Smooth muscle cell (in vitro differentiated cells): ENCODE results near the gene TMF1. TPM values are rescaled to one million over a fixed set of nuclear protein-coding genes. Genes with fewer than 3 reads are reported as not detected.

ENCODE experiments used
- DNase-seq: peaks from one replicate; lab custom pipeline; 2025; ENCODE audit not compliant: unreplicated experiment; lab: John Stamatoyannopoulos, UW
- H2AFZ ChIP-seq: fragments of 200-600 bp; sonication (generic); 2 replicates; pipeline ENCODE4 v1.6.0; 2016; ENCODE audit warnings: antibody characterized with exemption, low read depth, mild to moderate bottlenecking
- H3F3A ChIP-seq: fragments of 200-600 bp; sonication (generic); 2 replicates; pipeline ENCODE4 v1.6.0; 2017; ENCODE audit warnings: antibody characterized with exemption, low read depth
- H3K27ac ChIP-seq: fragments of 200-600 bp; sonication (generic); 2 replicates; pipeline ENCODE4 v1.5.1; 2016; ENCODE audit warnings: low read depth, mild to moderate bottlenecking
- H3K27me3 ChIP-seq: fragments of 200-600 bp; sonication (generic); 2 replicates; pipeline ENCODE4 v1.6.1; 2016; ENCODE audit warnings: low read depth, mild to moderate bottlenecking
- H3K36me3 ChIP-seq: fragments of 200-600 bp; sonication (generic); 2 replicates; pipeline ENCODE4 v1.5.1; 2016; ENCODE audit warnings: low read depth
- H3K4me1 ChIP-seq: fragments of 200-600 bp; sonication (generic); 2 replicates; pipeline ENCODE4 v1.5.1; 2016; ENCODE audit warnings: low read depth
- H3K4me2 ChIP-seq: fragments of 200-600 bp; sonication (generic); 2 replicates; pipeline ENCODE4 v1.6.0; 2016; ENCODE audit warnings: mild to moderate bottlenecking
- H3K4me3 ChIP-seq: fragments of 200-600 bp; sonication (generic); 2 replicates; pipeline ENCODE4 v1.5.1; 2016; ENCODE audit warnings: mild to moderate bottlenecking
- H3K79me2 ChIP-seq: fragments of 200-600 bp; sonication (generic); 2 replicates; pipeline ENCODE4 v1.6.0; 2016; ENCODE audit warnings: low read depth, mild to moderate bottlenecking
- H3K9ac ChIP-seq: fragments of 200-600 bp; sonication (generic); 2 replicates; pipeline ENCODE4 v1.6.0; 2016; ENCODE audit warnings: low read depth
- H3K9me3 ChIP-seq: fragments of 200-600 bp; sonication (generic); replicated peaks from 2 replicates; pipeline ENCODE4 v1.5.1; 2016; ENCODE audit warnings: low read depth
- H4K20me1 ChIP-seq: fragments of 200-600 bp; sonication (generic); 2 replicates; pipeline ENCODE4 v1.6.0; 2016; ENCODE audit warnings: low read depth
- CTCF ChIP-seq: fragments of 200-600 bp; sonication (generic); IDR thresholded peaks from 2 replicates; pipeline ENCODE4 v1.5.1; 2017; ENCODE audit warnings: borderline replicate concordance, mild to moderate bottlenecking, antibody characterized with exemption; ENCODE audit not compliant: insufficient read depth, poor library complexity, severe bottlenecking
- WGBS: methylation state at CpG from one replicate; pipeline ENCODE4 v1.1.7; 2016; ENCODE audit warnings: low lambda C conversion rate; 5-methylcytosine and 5-hydroxymethylcytosine counted together
- polyA plus RNA-seq: library from polyadenylated mRNA; unstranded; fragments of >200 nt; fragmentation: Nextera tagmentation; extraction: Ambion mirVana; gene quantifications from 2 replicates; pipeline ENCODE4 v1.2.1, GENCODE V29; 2016
- total RNA-seq: library from RNA; depleted of rRNA; stranded (reverse); fragments of >200 nt; gene quantifications from 2 replicates; pipeline ENCODE4 v1.2.3, GENCODE V29; 2014

The TMF1 gene
- total and polyA plus RNA-seq, 2 experiments from 2014 or later: 28.9 to 63.0 TPM

- no peak for TF ChIP-seq CTCF
- H4K20me1 ChIP-seq: peaks cover 51% of the 10 kb centered on the region
- no peak for DNase-seq
- no peak overlapping the region for H2AFZ ChIP-seq
- no peaks in the 10 kb centered on the region for H3K27me3 ChIP-seq
- no peaks in the 10 kb centered on the region for H3K4me1 ChIP-seq
- H3F3A ChIP-seq: no peaks in the 10 kb centered on the region
- no peak overlapping the region for H3K9ac ChIP-seq
- 96% methylated on average over 3 of the region's 3 CpGs for WGBS
- peaks cover 7% of the 10 kb centered on the region for H3K36me3 ChIP-seq
- H3K27ac ChIP-seq: no peak overlapping the region
- no peaks in the 10 kb centered on the region for H3K9me3 ChIP-seq
- no peak overlapping the region for H3K4me3 ChIP-seq
- H3K79me2 ChIP-seq: peaks cover 73% of the 10 kb centered on the region
- no peak overlapping the region for H3K4me2 ChIP-seq
These were observed 20.8 kb upstream of the TMF1 start for GRCh38 chr3:69072928-69073327.

- Histone ChIP-seq H3K9ac (no peak overlapping the region), H3K27ac (no peak overlapping the region), H3K27me3 (no peaks in the 10 kb centered on the region), H4K20me1 (peaks cover 5% of the 10 kb centered on the region), H3K9me3 (no peaks in the 10 kb centered on the region), H3K4me3 (no peak overlapping the region), H3K4me1 (no peaks in the 10 kb centered on the region), H3F3A (no peaks in the 10 kb centered on the region), H3K79me2 (peaks cover 11% of the 10 kb centered on the region), H3K36me3 (peaks cover 26% of the 10 kb centered on the region), H2AFZ (no peak overlapping the region), H3K4me2 (no peak overlapping the region)
- no peak for TF ChIP-seq CTCF
- 89% methylated on average over 4 of the region's 4 CpGs for WGBS
- no peak for DNase-seq
These were observed 14.0 kb upstream of the TMF1 start for GRCh38 chr3:69066121-69066520.

GRCh38 chr3:69065318-69065964 lies 13.3 kb upstream of the TMF1 start:
- H3K27ac ChIP-seq: no peak overlapping the region
- no peak for TF ChIP-seq CTCF
- no peaks in the 10 kb centered on the region for H3K9me3 ChIP-seq
- H2AFZ ChIP-seq: no peak overlapping the region
- H3K4me1 ChIP-seq: no peaks in the 10 kb centered on the region
- H3K4me3 ChIP-seq: no peak overlapping the region
- peaks cover 26% of the 10 kb centered on the region for H3K36me3 ChIP-seq
- H3K9ac ChIP-seq: no peak overlapping the region
- WGBS: 82% methylated on average over 6 of the region's 6 CpGs
- no peaks in the 10 kb centered on the region for H3F3A ChIP-seq
- peaks cover 5% of the 10 kb centered on the region for H4K20me1 ChIP-seq
- peak overlapping the region; percentile 14 for H3K4me2 ChIP-seq
- no peaks in the 10 kb centered on the region for H3K27me3 ChIP-seq
- H3K79me2 ChIP-seq: peaks cover 7% of the 10 kb centered on the region
- no peak for DNase-seq

- no peaks in the 10 kb centered on the region for H3K9me3 ChIP-seq
- H3K79me2 ChIP-seq: no peaks in the 10 kb centered on the region
- no peak for DNase-seq
- 87% methylated on average over 2 of the region's 2 CpGs for WGBS
- no peak overlapping the region for H3K4me3 ChIP-seq
- no peak overlapping the region for H3K9ac ChIP-seq
- H3K36me3 ChIP-seq: peaks cover 37% of the 10 kb centered on the region
- H3F3A ChIP-seq: no peaks in the 10 kb centered on the region
- H2AFZ ChIP-seq: no peak overlapping the region
- H4K20me1 ChIP-seq: peaks cover 5% of the 10 kb centered on the region
- no peaks in the 10 kb centered on the region for H3K4me1 ChIP-seq
- no peaks in the 10 kb centered on the region for H3K27me3 ChIP-seq
- no peak overlapping the region for H3K27ac ChIP-seq
- no peak for TF ChIP-seq CTCF
- H3K4me2 ChIP-seq: no peak overlapping the region
These were observed 11.5 kb upstream of the TMF1 start for GRCh38 chr3:69063636-69064035.
